ENCODE results near the gene DPH2.

DNA sequence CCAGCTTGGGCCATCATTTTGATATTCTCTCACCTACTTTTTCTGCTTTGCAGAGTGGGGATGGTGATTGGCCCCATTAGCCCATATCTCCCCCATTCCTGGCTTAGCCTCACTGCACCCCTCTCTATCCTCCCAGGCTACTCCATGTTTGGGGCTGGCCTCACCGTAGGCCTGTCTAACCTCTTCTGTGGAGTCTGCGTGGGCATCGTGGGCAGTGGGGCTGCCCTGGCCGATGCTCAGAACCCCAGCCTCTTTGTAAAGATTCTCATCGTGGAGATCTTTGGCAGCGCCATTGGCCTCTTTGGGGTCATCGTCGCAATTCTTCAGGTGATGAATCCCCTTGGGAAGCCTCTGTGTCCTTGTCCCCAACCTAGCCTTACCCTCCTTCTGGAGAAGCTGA, 7.1 kb downstream of the DPH2 start:
- TF ChIP-seq, protein P1, sequence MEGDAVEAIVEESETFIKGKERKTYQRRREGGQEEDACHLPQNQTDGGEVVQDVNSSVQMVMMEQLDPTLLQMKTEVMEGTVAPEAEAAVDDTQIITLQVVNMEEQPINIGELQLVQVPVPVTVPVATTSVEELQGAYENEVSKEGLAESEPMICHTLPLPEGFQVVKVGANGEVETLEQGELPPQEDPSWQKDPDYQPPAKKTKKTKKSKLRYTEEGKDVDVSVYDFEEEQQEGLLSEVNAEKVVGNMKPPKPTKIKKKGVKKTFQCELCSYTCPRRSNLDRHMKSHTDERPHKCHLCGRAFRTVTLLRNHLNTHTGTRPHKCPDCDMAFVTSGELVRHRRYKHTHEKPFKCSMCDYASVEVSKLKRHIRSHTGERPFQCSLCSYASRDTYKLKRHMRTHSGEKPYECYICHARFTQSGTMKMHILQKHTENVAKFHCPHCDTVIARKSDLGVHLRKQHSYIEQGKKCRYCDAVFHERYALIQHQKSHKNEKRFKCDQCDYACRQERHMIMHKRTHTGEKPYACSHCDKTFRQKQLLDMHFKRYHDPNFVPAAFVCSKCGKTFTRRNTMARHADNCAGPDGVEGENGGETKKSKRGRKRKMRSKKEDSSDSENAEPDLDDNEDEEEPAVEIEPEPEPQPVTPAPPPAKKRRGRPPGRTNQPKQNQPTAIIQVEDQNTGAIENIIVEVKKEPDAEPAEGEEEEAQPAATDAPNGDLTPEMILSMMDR (IDR thresholded peaks at IDR 0.05), result no peak
- TF ChIP-seq POLR2A (IDR thresholded peaks at IDR 0.05), result no peak
